GM19395 (cell line): Measurements from ENCODE around the gene CDC14B.
"Not testable (repeated sequence)": the region's sequence is repeated elsewhere in the genome, so short reads cannot be mapped to it uniquely, and the experiment has no call there.

Source experiments
- ATAC-seq: cut with Tn5 transposase; IDR thresholded peaks from one replicate; pipeline ENCODE4 v1.9.1; 2021; ENCODE audit warnings: mild to moderate bottlenecking, moderate library complexity; ENCODE audit not compliant: unreplicated experiment

Gene CDC14B

GRCh38 chr9:96505316-96505991, 114.2 kb downstream of the CDC14B start:
- ATAC-seq: no peak

GRCh38 chr9:96503918-96504317, 115.7 kb downstream of the CDC14B start:
- ATAC-seq: no peak

- ATAC-seq: not testable (repeated sequence)
These were observed 116.3 kb downstream of the CDC14B start for GRCh38 chr9:96503374-96503748.

- no peak for ATAC-seq
These were observed 116.9 kb downstream of the CDC14B start for GRCh38 chr9:96502539-96503373.

- no peak for ATAC-seq
These were observed 117.8 kb downstream of the CDC14B start for GRCh38 chr9:96501633-96502538.

- no peak for ATAC-seq
These were observed 118.7 kb downstream of the CDC14B start for GRCh38 chr9:96500696-96501632.

- ATAC-seq: no peak
These were observed 120.4 kb downstream of the CDC14B start for GRCh38 chr9:96499257-96499656.

GRCh38 chr9:96498796-96499195, 120.8 kb downstream of the CDC14B start:
- ATAC-seq: no peak

- no peak for ATAC-seq
These were observed 122.6 kb downstream of the CDC14B start for GRCh38 chr9:96497117-96497399.

- no peak for ATAC-seq
These were observed 123.1 kb downstream of the CDC14B start for GRCh38 chr9:96496368-96497116.

- no peak for ATAC-seq
These were observed 124.3 kb downstream of the CDC14B start for GRCh38 chr9:96495341-96495740.

GRCh38 chr9:96494215-96494800, 125.3 kb downstream of the CDC14B start:
- ATAC-seq: no peak

- no peak for ATAC-seq
These were observed 125.9 kb downstream of the CDC14B start for GRCh38 chr9:96493757-96494156.

- ATAC-seq: no peak
These were observed 126.6 kb downstream of the CDC14B start for GRCh38 chr9:96492993-96493531.

GRCh38 chr9:96491880-96492525, 127.6 kb downstream of the CDC14B start:
- ATAC-seq: no peak

GRCh38 chr9:96491079-96491879, 128.4 kb downstream of the CDC14B start:
- ATAC-seq: no peak

- ATAC-seq: no peak
These were observed 129.0 kb downstream of the CDC14B start for GRCh38 chr9:96490534-96491078.
